K562 (cell line): ENCODE results near the gene IQCN. TPM values are rescaled to one million over a fixed set of nuclear protein-coding genes. Genes with fewer than 3 reads are reported as not detected.
A peak's percentile ranks its signal among the peaks of the same experiment; 100 is the strongest.

ENCODE experiments used
- CEBPZ ChIP-seq: fragments of 150-350 bp; IDR thresholded peaks from 2 replicates; pipeline ENCODE4 v1.6.1; 2014; ENCODE audit warnings: low read depth, mild to moderate bottlenecking, low read length, borderline replicate concordance
- CHD1 ChIP-seq: fragments of 200-600 bp; sonication (generic); IDR thresholded peaks from one replicate; pipeline ENCODE4 v1.6.1; 2012; ENCODE audit warnings: mild to moderate bottlenecking, moderate library complexity, low read length, inconsistent platforms
- HSF4 ChIP-seq: fragments of 250-450 bp; sonication (Bioruptor Pico); IDR thresholded peaks from 2 replicates; pipeline ENCODE4 v2.1.2; 2022; ENCODE audit warnings: mild to moderate bottlenecking, moderate library complexity, borderline replicate concordance
- LEF1 ChIP-seq: fragments of 450-650 bp; IDR thresholded peaks from 2 replicates; pipeline ENCODE4 v1.6.1; 2016; ENCODE audit warnings: mild to moderate bottlenecking
- RBM17 ChIP-seq: fragments of 200-400 bp; formaldehyde crosslinking; IDR thresholded peaks from 2 replicates; pipeline ENCODE4 v1.6.1; 2017; ENCODE audit warnings: low read depth, mild to moderate bottlenecking, low read length, borderline replicate concordance
- polyA plus RNA-seq, 8 experiments: library from polyadenylated mRNA; depleted of rRNA in 4 of 8; stranded (reverse) in 5 of 8; unstranded in 3 of 8; fragments of >200 nt; fragmentation: Nextera tagmentation in 2 of 8; fragmentation: Illumina TruSeq in 1 of 8; extraction: Ambion mirVana in 2 of 8; extraction: Trizol in 1 of 8; gene quantifications; 2 replicates each; pipeline versions ENCODE4 v1.2.1 to v1.2.3, GENCODE V29; 2011 to 2014; ENCODE audit warnings: inconsistent platforms in 1 of 8, missing spikeins in 1 of 8
- total RNA-seq, 7 experiments: library from RNA; depleted of rRNA in 6 of 7; stranded (reverse); fragments of >200 nt in 6 of 7; fragmentation: Illumina TruSeq in 2 of 7; extraction: Trizol in 2 of 7; gene quantifications; 2 replicates each; pipeline versions ENCODE4 v1.2.1 to v1.2.3, GENCODE V29; 2011 to 2021; ENCODE audit warnings: low replicate concordance in 1 of 7
- TF ChIP-seq, protein P1 (sequence below): fragments of 450-650 bp; IDR thresholded peaks from 2 replicates; pipeline ENCODE4 v1.6.1; 2016; ENCODE audit warnings: mild to moderate bottlenecking, moderate library complexity
- TF ChIP-seq, protein P2 (sequence below): sonication (generic); formaldehyde crosslinking; IDR thresholded peaks from 2 replicates; pipeline ENCODE4 v1.8.0; 2022; ENCODE audit warnings: mild to moderate bottlenecking, missing genetic modification reagents

The IQCN gene
- total and polyA plus RNA-seq, 9 of the 15 experiments (the other 6 are each of a cell fraction or from before 2014, with no cell fraction given): 0.01 to 0.07 (median 0.04) TPM; not detected in 3

DNA sequence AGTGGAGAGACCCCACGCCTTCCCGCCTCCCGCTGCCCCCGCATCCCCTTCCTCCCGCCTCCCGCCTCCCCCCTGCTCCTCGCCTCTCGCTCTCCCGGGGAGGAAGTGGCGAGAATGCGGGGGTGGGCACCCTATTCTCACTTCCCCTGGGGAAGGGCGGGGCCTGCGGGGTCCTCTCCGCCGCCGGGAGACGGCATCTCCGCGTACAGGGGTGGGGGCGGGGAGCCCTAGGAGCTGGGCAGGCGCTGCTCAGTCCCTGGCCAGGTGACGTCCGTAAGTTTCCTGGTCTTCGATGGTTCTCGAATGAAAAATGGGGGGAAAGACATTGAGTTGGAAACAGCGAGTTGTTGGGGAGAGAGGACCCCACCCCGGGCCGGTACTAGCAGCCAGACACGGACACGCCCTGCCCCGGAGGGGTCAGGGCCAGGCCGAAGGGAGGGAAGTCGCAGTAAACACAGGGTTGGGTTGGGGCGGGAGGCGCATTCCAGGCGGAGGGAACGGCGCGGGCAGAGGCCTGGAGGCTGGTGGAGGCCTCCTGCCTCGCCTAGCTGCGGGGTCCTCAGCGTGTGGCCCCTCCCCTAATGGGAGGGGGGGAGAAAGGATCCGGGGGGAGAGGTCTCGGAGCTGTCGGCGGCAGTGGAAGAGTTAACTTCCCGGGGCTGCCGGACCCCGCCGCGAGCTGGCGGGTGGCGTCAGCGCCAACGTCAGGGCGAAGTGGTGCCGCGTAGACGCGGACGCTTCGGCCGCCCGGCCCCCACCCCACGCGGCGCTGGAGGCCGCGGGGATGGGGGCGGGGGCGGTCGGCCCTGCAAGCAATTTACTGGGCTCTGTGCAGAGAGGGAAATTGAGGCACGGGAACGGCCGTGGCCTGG is 17.6 kb upstream of the IQCN start (continued):
- TF ChIP-seq, protein P1, sequence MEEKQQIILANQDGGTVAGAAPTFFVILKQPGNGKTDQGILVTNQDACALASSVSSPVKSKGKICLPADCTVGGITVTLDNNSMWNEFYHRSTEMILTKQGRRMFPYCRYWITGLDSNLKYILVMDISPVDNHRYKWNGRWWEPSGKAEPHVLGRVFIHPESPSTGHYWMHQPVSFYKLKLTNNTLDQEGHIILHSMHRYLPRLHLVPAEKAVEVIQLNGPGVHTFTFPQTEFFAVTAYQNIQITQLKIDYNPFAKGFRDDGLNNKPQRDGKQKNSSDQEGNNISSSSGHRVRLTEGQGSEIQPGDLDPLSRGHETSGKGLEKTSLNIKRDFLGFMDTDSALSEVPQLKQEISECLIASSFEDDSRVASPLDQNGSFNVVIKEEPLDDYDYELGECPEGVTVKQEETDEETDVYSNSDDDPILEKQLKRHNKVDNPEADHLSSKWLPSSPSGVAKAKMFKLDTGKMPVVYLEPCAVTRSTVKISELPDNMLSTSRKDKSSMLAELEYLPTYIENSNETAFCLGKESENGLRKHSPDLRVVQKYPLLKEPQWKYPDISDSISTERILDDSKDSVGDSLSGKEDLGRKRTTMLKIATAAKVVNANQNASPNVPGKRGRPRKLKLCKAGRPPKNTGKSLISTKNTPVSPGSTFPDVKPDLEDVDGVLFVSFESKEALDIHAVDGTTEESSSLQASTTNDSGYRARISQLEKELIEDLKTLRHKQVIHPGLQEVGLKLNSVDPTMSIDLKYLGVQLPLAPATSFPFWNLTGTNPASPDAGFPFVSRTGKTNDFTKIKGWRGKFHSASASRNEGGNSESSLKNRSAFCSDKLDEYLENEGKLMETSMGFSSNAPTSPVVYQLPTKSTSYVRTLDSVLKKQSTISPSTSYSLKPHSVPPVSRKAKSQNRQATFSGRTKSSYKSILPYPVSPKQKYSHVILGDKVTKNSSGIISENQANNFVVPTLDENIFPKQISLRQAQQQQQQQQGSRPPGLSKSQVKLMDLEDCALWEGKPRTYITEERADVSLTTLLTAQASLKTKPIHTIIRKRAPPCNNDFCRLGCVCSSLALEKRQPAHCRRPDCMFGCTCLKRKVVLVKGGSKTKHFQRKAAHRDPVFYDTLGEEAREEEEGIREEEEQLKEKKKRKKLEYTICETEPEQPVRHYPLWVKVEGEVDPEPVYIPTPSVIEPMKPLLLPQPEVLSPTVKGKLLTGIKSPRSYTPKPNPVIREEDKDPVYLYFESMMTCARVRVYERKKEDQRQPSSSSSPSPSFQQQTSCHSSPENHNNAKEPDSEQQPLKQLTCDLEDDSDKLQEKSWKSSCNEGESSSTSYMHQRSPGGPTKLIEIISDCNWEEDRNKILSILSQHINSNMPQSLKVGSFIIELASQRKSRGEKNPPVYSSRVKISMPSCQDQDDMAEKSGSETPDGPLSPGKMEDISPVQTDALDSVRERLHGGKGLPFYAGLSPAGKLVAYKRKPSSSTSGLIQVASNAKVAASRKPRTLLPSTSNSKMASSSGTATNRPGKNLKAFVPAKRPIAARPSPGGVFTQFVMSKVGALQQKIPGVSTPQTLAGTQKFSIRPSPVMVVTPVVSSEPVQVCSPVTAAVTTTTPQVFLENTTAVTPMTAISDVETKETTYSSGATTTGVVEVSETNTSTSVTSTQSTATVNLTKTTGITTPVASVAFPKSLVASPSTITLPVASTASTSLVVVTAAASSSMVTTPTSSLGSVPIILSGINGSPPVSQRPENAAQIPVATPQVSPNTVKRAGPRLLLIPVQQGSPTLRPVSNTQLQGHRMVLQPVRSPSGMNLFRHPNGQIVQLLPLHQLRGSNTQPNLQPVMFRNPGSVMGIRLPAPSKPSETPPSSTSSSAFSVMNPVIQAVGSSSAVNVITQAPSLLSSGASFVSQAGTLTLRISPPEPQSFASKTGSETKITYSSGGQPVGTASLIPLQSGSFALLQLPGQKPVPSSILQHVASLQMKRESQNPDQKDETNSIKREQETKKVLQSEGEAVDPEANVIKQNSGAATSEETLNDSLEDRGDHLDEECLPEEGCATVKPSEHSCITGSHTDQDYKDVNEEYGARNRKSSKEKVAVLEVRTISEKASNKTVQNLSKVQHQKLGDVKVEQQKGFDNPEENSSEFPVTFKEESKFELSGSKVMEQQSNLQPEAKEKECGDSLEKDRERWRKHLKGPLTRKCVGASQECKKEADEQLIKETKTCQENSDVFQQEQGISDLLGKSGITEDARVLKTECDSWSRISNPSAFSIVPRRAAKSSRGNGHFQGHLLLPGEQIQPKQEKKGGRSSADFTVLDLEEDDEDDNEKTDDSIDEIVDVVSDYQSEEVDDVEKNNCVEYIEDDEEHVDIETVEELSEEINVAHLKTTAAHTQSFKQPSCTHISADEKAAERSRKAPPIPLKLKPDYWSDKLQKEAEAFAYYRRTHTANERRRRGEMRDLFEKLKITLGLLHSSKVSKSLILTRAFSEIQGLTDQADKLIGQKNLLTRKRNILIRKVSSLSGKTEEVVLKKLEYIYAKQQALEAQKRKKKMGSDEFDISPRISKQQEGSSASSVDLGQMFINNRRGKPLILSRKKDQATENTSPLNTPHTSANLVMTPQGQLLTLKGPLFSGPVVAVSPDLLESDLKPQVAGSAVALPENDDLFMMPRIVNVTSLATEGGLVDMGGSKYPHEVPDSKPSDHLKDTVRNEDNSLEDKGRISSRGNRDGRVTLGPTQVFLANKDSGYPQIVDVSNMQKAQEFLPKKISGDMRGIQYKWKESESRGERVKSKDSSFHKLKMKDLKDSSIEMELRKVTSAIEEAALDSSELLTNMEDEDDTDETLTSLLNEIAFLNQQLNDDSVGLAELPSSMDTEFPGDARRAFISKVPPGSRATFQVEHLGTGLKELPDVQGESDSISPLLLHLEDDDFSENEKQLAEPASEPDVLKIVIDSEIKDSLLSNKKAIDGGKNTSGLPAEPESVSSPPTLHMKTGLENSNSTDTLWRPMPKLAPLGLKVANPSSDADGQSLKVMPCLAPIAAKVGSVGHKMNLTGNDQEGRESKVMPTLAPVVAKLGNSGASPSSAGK: peak; percentile 90
- TF ChIP-seq, protein P2, sequence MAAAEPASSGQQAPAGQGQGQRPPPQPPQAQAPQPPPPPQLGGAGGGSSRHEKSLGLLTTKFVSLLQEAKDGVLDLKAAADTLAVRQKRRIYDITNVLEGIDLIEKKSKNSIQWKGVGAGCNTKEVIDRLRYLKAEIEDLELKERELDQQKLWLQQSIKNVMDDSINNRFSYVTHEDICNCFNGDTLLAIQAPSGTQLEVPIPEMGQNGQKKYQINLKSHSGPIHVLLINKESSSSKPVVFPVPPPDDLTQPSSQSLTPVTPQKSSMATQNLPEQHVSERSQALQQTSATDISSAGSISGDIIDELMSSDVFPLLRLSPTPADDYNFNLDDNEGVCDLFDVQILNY (CRISPR knock-in tag): no peak
- TF ChIP-seq HSF4 (CRISPR knock-in tag) (no peak), CEBPZ (no peak), LEF1 (peak; percentile 93), CHD1 (no peak), RBM17 (no peak)
